Neural progenitor cell (in vitro differentiated cells): ENCODE results near the gene TBL1X. TPM values are rescaled to one million over a fixed set of nuclear protein-coding genes. Genes with fewer than 3 reads are reported as not detected.

Experiments
- DNase-seq: peaks from one replicate; pipeline ENCODE4 v3.0.0-alpha.2; 2016; ENCODE audit warnings: low spot score
- H2AFZ ChIP-seq: fragments of 200-600 bp; sonication (generic); replicated peaks from 2 replicates; pipeline ENCODE4 v1.6.1; 2016; ENCODE audit warnings: antibody characterized with exemption
- H3F3A ChIP-seq: fragments of 200-600 bp; sonication (generic); 2 replicates; pipeline ENCODE4 v1.6.1; 2016; ENCODE audit warnings: antibody characterized with exemption, low read depth
- H3K27ac ChIP-seq: fragments of 200-600 bp; sonication (generic); 2 replicates; pipeline ENCODE4 v1.5.1; 2016; ENCODE audit warnings: mild to moderate bottlenecking
- H3K27me3 ChIP-seq: fragments of 200-600 bp; sonication (generic); 2 replicates; pipeline ENCODE4 v1.6.1; 2016; ENCODE audit warnings: mild to moderate bottlenecking, moderate library complexity
- H3K36me3 ChIP-seq: fragments of 200-600 bp; sonication (generic); 2 replicates; pipeline ENCODE4 v1.5.1; 2016
- H3K4me1 ChIP-seq: fragments of 200-600 bp; sonication (generic); 2 replicates; pipeline ENCODE4 v1.6.1; 2016; ENCODE audit warnings: mixed run types
- H3K4me2 ChIP-seq: fragments of 200-600 bp; sonication (generic); 2 replicates; pipeline ENCODE4 v1.6.1; 2016
- H3K4me3 ChIP-seq: fragments of 200-600 bp; sonication (generic); 2 replicates; pipeline ENCODE4 v1.5.1; 2016
- H3K79me2 ChIP-seq: fragments of 200-600 bp; sonication (generic); 2 replicates; pipeline ENCODE4 v1.6.1; 2016; ENCODE audit warnings: low read depth
- H3K9ac ChIP-seq: fragments of 200-600 bp; sonication (generic); 2 replicates; pipeline ENCODE4 v1.6.1; 2016
- H3K9me3 ChIP-seq: fragments of 200-600 bp; sonication (generic); 2 replicates; pipeline ENCODE4 v1.5.1; 2016; ENCODE audit warnings: low read depth
- H4K20me1 ChIP-seq: fragments of 200-600 bp; sonication (generic); 2 replicates; pipeline ENCODE4 v1.6.1; 2016; ENCODE audit warnings: low read depth
- H3K27ac Mint-ChIP-seq: 3 replicates; pipeline ENCODE4 v1.8.0; 2021; ENCODE audit warnings: mixed read lengths
- H3K27me3 Mint-ChIP-seq: 2 replicates; pipeline ENCODE4 v1.8.0; 2022; ENCODE audit warnings: low read depth, mild to moderate bottlenecking, inconsistent platforms, moderate library complexity, mixed read lengths; ENCODE audit not compliant: insufficient read depth
- H3K36me3 Mint-ChIP-seq: 3 replicates; pipeline ENCODE4 v1.8.0; 2021; ENCODE audit warnings: mixed read lengths
- H3K4me1 Mint-ChIP-seq: 3 replicates; pipeline ENCODE4 v1.8.0; 2021; ENCODE audit warnings: mixed read lengths
- H3K4me3 Mint-ChIP-seq: 3 replicates; pipeline ENCODE4 v1.8.0; 2021; ENCODE audit warnings: mild to moderate bottlenecking, moderate library complexity, mixed read lengths
- H3K9me3 Mint-ChIP-seq: 3 replicates; pipeline ENCODE4 v1.8.0; 2020; ENCODE audit warnings: mixed read lengths
- CTCF ChIP-seq: fragments of 200-600 bp; sonication (generic); IDR thresholded peaks from 2 replicates; pipeline ENCODE4 v1.5.1; 2017; ENCODE audit warnings: antibody characterized with exemption, mild to moderate bottlenecking
- EZH2 ChIP-seq: fragments of 200-600 bp; sonication (generic); IDR thresholded peaks from 2 replicates; pipeline ENCODE4 v1.6.1; 2017; ENCODE audit warnings: antibody characterized with exemption, mild to moderate bottlenecking, moderate library complexity
- EZH2phosphoT487 ChIP-seq: fragments of 200-600 bp; sonication (generic); IDR thresholded peaks from 2 replicates; pipeline ENCODE4 v1.6.1; 2017; ENCODE audit warnings: antibody characterized with exemption
- total RNA-seq: library from RNA; depleted of rRNA; stranded (reverse); fragments of >200 nt; gene quantifications from 2 replicates; pipeline ENCODE4 v1.2.3, GENCODE V29; 2015; ENCODE audit warnings: low replicate concordance

Gene TBL1X
- total RNA-seq, 1 donor from 2014 or later, result 35.7 TPM

GRCh38 chrX:9420275-9421265 is 44.3 kb upstream of the TBL1X start:
- Mint-ChIP-seq H3K9me3 (peaks cover 3% of the 10 kb centered on the region), H3K4me1 (peaks cover 14% of the 10 kb centered on the region), H3K27me3 (peaks cover 3% of the 10 kb centered on the region), H3K36me3 (no peaks in the 10 kb centered on the region), H3K27ac (peak overlapping the region; percentile 68), H3K4me3 (no peak overlapping the region)
- Histone ChIP-seq H3K27me3 (no peaks in the 10 kb centered on the region), H3K4me2 (no peak overlapping the region), H2AFZ (peak overlapping the region; percentile 42), H3K9ac (no peak overlapping the region), H3K36me3 (no peaks in the 10 kb centered on the region), H3K79me2 (no peaks in the 10 kb centered on the region), H3K4me3 (no peak overlapping the region), H3K4me1 (no peaks in the 10 kb centered on the region), H3K9me3 (no peaks in the 10 kb centered on the region), H3F3A (no peaks in the 10 kb centered on the region), H4K20me1 (no peaks in the 10 kb centered on the region), H3K27ac (no peak overlapping the region)
- DNase-seq, result peak; percentile 16
- TF ChIP-seq EZH2, result no peak
- no peak for TF ChIP-seq CTCF
- no peak for TF ChIP-seq EZH2phosphoT487

GRCh38 chrX:9429767-9430166 is 35.1 kb upstream of the TBL1X start:
- H3K27me3 Mint-ChIP-seq, result no peaks in the 10 kb centered on the region

DNA sequence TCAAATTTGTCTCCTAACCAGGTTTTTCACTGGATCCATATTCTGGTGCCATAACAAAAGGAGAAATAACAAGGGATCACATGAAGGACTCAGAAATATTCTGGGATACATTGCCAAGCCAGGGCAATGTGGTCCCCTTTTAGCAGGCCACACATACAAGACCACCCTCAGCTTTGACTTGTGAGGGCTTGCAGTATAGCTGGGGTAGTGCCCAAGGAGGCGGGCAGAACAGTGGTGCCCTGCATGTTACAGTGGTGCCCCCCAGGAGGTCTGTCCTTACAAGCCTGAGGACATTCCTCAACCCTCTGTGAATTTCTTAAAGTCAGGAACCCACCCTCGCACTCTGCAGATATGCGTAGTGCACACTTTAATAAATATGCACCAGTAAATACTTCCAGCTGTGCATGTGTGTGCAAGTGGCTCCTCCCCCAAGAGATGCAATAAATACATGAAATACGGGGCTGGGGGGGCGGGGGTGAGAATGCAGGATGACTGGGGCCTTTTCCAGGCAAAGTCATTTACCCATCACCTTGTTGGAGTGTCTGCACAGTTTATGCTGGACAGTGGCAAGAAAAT is 34.4 kb upstream of the TBL1X start:
- Histone ChIP-seq H3K4me2 (no peak overlapping the region), H3K9ac (no peak overlapping the region), H2AFZ (no peak overlapping the region), H3K27ac (no peak overlapping the region), H3K36me3 (no peaks in the 10 kb centered on the region), H3K9me3 (no peaks in the 10 kb centered on the region), H3K4me1 (no peaks in the 10 kb centered on the region), H3K79me2 (no peaks in the 10 kb centered on the region), H3F3A (no peaks in the 10 kb centered on the region), H3K4me3 (no peak overlapping the region), H4K20me1 (no peaks in the 10 kb centered on the region), H3K27me3 (no peaks in the 10 kb centered on the region)
- Mint-ChIP-seq H3K4me1 (peaks cover 6% of the 10 kb centered on the region), H3K27me3 (peaks cover under 1% of the 10 kb centered on the region), H3K9me3 (peaks cover 10% of the 10 kb centered on the region), H3K27ac (no peak overlapping the region), H3K36me3 (no peaks in the 10 kb centered on the region), H3K4me3 (no peak overlapping the region)
- no peak for DNase-seq
- TF ChIP-seq CTCF, result no peak
- no peak for TF ChIP-seq EZH2phosphoT487
- TF ChIP-seq EZH2, result no peak

More at GRCh38 chrX:9429767-9430166, 35.1 kb upstream of the TBL1X start:
- TF ChIP-seq EZH2 (no peak), CTCF (no peak), EZH2phosphoT487 (no peak)
- Mint-ChIP-seq H3K36me3 (no peaks in the 10 kb centered on the region), H3K4me1 (peaks cover 6% of the 10 kb centered on the region), H3K4me3 (no peak overlapping the region), H3K27ac (no peak overlapping the region), H3K9me3 (peaks cover 10% of the 10 kb centered on the region)
- no peak for DNase-seq
- Histone ChIP-seq H3K79me2 (no peaks in the 10 kb centered on the region), H3K36me3 (no peaks in the 10 kb centered on the region), H3K9ac (no peak overlapping the region), H3K4me1 (no peaks in the 10 kb centered on the region), H4K20me1 (no peaks in the 10 kb centered on the region), H3F3A (no peaks in the 10 kb centered on the region), H3K27ac (no peak overlapping the region), H2AFZ (no peak overlapping the region), H3K9me3 (no peaks in the 10 kb centered on the region), H3K4me2 (no peak overlapping the region), H3K4me3 (no peak overlapping the region), H3K27me3 (no peaks in the 10 kb centered on the region)
